GM12878 (cell line): ENCODE results near the gene ARHGEF1. TPM values are rescaled to one million over a fixed set of nuclear protein-coding genes. Genes with fewer than 3 reads are reported as not detected.

Source experiments
- CEBPB ChIP-seq, 2 experiments: fragments of 150-350 bp in 1 of 2; IDR thresholded peaks; 2 replicates each; pipeline ENCODE4 v1.6.1; 2012 to 2014; ENCODE audit warnings: low read depth in 2 of 2, low read length in 2 of 2, borderline replicate concordance in 1 of 2, inconsistent platforms in 1 of 2
- DPF2 ChIP-seq: fragments of 450-650 bp; IDR thresholded peaks from 2 replicates; pipeline ENCODE4 v1.6.1; 2017; ENCODE audit warnings: mild to moderate bottlenecking
- HDAC6 ChIP-seq: fragments of 200-600 bp; sonication (generic); IDR thresholded peaks from one replicate; pipeline ENCODE4 v1.8.0; 2017; ENCODE audit warnings: antibody characterized with exemption; ENCODE audit not compliant: unreplicated experiment
- HDGF ChIP-seq: fragments of 450-650 bp; IDR thresholded peaks from 2 replicates; pipeline ENCODE4 v1.6.1; 2016; ENCODE audit warnings: antibody characterized with exemption
- JUND ChIP-seq: IDR thresholded peaks from 2 replicates; pipeline ENCODE4 v1.6.1; 2012; ENCODE audit warnings: low read depth, mild to moderate bottlenecking, low read length, improper control_type of control experiment, moderate library complexity
- MYB ChIP-seq: fragments of 150-350 bp; IDR thresholded peaks from 2 replicates; pipeline ENCODE4 v1.6.1; 2014; ENCODE audit warnings: mild to moderate bottlenecking, low read depth, low read length, borderline replicate concordance
- NBN ChIP-seq: fragments of 450-650 bp; IDR thresholded peaks from 2 replicates; pipeline ENCODE4 v1.6.1; 2016
- PAX5 ChIP-seq: IDR thresholded peaks from 2 replicates; pipeline ENCODE4 v1.6.1; 2011; ENCODE audit warnings: low read depth, low read length, borderline replicate concordance
- POU2F2 ChIP-seq: IDR thresholded peaks from 3 replicates; pipeline ENCODE4 v1.6.1; 2011; ENCODE audit warnings: low read depth, mild to moderate bottlenecking, low read length, borderline replicate concordance
- SIN3A ChIP-seq: IDR thresholded peaks from 2 replicates; pipeline ENCODE4 v1.6.1; 2012; ENCODE audit warnings: low read depth, low read length, improper control_type of control experiment
- SIX5 ChIP-seq: IDR thresholded peaks from 2 replicates; pipeline ENCODE4 v1.6.1; 2011; ENCODE audit warnings: mild to moderate bottlenecking, low read depth, low read length, moderate library complexity; ENCODE audit not compliant: severe bottlenecking
- SMAD1 ChIP-seq: fragments of 450-650 bp; IDR thresholded peaks from 2 replicates; pipeline ENCODE4 v1.6.1; 2018; ENCODE audit warnings: mild to moderate bottlenecking, low read depth; ENCODE audit not compliant: partially characterized antibody
- SPI1 ChIP-seq: IDR thresholded peaks from 2 replicates; pipeline ENCODE4 v1.6.1; 2011; ENCODE audit warnings: low read depth, mild to moderate bottlenecking, low read length, moderate library complexity, borderline replicate concordance; ENCODE audit not compliant: insufficient read depth
- SUZ12 ChIP-seq: fragments of 200-600 bp; sonication (generic); IDR thresholded peaks from one replicate; pipeline ENCODE4 v1.6.1; 2018; ENCODE audit warnings: antibody characterized with exemption, mild to moderate bottlenecking; ENCODE audit not compliant: unreplicated experiment
- polyA plus RNA-seq, 11 experiments: library from polyadenylated mRNA; depleted of rRNA in 4 of 11; unstranded in 6 of 11; stranded (reverse) in 5 of 11; fragments of >200 nt; fragmentation: Nextera tagmentation in 4 of 11; fragmentation: Illumina TruSeq in 1 of 11; extraction: Ambion mirVana in 4 of 11; extraction: Trizol in 1 of 11; gene quantifications; 1 replicate in 1 of 11; 2 replicates in 10 of 11; pipeline versions ENCODE4 v1.2.1 to v1.2.3, GENCODE V29; 2011 to 2016; ENCODE audit warnings: inconsistent platforms in 2 of 11, missing spikeins in 2 of 11, low read depth in 1 of 11
- total RNA-seq, 4 experiments: library from RNA; depleted of rRNA in 3 of 4; stranded (reverse); fragments of >200 nt in 3 of 4; fragmentation: Illumina TruSeq in 1 of 4; extraction: Trizol in 1 of 4; gene quantifications; 2 replicates each; pipeline versions ENCODE4 v1.2.1 to v1.2.3, GENCODE V29; 2013 to 2021
- TF ChIP-seq, protein P1 (sequence below): fragments of 450-650 bp; IDR thresholded peaks from 2 replicates; pipeline ENCODE4 v1.6.1; 2016; ENCODE audit warnings: mild to moderate bottlenecking
- TF ChIP-seq, protein P2 (sequence below): fragments of 450-650 bp; IDR thresholded peaks from 2 replicates; pipeline ENCODE4 v1.6.1; 2016; ENCODE audit warnings: mild to moderate bottlenecking, moderate library complexity, borderline replicate concordance
- TF ChIP-seq, protein P3 (sequence below): fragments of 450-650 bp; IDR thresholded peaks from 2 replicates; pipeline ENCODE4 v1.6.1; 2017; ENCODE audit warnings: antibody characterized with exemption, mild to moderate bottlenecking, moderate library complexity
- TF ChIP-seq, protein P4 (sequence below): fragments of 450-650 bp; formaldehyde crosslinking; IDR thresholded peaks from 2 replicates; pipeline ENCODE4 v1.5.0; 2022; ENCODE audit warnings: mild to moderate bottlenecking, missing genetic modification characterization

ARHGEF1 gene
- total and polyA plus RNA-seq, 10 of the 15 experiments (the other 5 are each of a cell fraction or from before 2014, with no cell fraction given), result 1.2 to 207 (median 53.9) TPM

DNA sequence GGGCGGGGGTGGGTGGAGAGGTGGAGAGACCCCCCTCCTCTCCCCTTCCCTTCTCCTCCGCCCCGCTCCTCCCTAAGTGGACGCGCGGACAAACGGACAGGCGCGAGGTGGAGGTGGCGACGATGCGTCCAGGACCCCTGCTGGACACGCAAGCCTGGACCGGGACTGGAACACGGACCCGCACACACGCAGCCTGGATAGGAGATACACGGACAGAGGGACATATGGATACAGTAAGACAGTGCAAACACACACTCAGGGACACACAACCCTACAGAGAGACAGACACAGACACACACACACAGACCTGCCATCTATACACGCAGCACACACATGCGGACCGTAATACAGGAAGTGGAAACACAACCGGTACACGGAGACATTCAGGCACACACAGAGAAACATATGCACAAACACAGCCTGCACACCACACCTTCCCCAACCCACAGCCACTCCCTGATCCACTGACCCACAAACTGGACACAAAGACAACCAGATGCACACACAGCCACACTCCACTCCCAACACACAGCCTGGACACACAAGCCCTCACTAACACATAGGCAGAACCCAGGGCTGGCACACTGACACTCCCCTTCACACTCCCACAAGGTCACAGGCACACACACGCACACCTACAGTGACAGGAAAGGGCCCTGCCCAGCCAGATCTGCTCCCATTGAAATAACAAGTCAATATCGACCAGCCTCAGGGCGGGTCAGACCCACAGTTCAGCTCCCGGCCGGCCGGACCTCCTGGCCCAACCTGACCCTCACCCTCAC is 46.0 kb downstream of the ARHGEF1 start (continued):
- no peak for TF ChIP-seq SIN3A
- no peak for TF ChIP-seq POU2F2
- no peak for TF ChIP-seq MYB
- TF ChIP-seq JUND, result no peak
- TF ChIP-seq, protein P1, sequence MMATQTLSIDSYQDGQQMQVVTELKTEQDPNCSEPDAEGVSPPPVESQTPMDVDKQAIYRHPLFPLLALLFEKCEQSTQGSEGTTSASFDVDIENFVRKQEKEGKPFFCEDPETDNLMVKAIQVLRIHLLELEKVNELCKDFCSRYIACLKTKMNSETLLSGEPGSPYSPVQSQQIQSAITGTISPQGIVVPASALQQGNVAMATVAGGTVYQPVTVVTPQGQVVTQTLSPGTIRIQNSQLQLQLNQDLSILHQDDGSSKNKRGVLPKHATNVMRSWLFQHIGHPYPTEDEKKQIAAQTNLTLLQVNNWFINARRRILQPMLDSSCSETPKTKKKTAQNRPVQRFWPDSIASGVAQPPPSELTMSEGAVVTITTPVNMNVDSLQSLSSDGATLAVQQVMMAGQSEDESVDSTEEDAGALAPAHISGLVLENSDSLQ, result peak; percentile 14; the same call in 1 of the 2 replicates
- TF ChIP-seq, protein P2, sequence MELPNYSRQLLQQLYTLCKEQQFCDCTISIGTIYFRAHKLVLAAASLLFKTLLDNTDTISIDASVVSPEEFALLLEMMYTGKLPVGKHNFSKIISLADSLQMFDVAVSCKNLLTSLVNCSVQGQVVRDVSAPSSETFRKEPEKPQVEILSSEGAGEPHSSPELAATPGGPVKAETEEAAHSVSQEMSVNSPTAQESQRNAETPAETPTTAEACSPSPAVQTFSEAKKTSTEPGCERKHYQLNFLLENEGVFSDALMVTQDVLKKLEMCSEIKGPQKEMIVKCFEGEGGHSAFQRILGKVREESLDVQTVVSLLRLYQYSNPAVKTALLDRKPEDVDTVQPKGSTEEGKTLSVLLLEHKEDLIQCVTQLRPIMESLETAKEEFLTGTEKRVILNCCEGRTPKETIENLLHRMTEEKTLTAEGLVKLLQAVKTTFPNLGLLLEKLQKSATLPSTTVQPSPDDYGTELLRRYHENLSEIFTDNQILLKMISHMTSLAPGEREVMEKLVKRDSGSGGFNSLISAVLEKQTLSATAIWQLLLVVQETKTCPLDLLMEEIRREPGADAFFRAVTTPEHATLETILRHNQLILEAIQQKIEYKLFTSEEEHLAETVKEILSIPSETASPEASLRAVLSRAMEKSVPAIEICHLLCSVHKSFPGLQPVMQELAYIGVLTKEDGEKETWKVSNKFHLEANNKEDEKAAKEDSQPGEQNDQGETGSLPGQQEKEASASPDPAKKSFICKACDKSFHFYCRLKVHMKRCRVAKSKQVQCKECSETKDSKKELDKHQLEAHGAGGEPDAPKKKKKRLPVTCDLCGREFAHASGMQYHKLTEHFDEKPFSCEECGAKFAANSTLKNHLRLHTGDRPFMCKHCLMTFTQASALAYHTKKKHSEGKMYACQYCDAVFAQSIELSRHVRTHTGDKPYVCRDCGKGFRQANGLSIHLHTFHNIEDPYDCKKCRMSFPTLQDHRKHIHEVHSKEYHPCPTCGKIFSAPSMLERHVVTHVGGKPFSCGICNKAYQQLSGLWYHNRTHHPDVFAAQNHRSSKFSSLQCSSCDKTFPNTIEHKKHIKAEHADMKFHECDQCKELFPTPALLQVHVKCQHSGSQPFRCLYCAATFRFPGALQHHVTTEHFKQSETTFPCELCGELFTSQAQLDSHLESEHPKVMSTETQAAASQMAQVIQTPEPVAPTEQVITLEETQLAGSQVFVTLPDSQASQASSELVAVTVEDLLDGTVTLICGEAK, result peak; percentile 51; the same call in 1 of the 2 replicates
- peak; percentile 97 for TF ChIP-seq HDGF
- peak; percentile 74 for TF ChIP-seq NBN
- TF ChIP-seq, protein P3, sequence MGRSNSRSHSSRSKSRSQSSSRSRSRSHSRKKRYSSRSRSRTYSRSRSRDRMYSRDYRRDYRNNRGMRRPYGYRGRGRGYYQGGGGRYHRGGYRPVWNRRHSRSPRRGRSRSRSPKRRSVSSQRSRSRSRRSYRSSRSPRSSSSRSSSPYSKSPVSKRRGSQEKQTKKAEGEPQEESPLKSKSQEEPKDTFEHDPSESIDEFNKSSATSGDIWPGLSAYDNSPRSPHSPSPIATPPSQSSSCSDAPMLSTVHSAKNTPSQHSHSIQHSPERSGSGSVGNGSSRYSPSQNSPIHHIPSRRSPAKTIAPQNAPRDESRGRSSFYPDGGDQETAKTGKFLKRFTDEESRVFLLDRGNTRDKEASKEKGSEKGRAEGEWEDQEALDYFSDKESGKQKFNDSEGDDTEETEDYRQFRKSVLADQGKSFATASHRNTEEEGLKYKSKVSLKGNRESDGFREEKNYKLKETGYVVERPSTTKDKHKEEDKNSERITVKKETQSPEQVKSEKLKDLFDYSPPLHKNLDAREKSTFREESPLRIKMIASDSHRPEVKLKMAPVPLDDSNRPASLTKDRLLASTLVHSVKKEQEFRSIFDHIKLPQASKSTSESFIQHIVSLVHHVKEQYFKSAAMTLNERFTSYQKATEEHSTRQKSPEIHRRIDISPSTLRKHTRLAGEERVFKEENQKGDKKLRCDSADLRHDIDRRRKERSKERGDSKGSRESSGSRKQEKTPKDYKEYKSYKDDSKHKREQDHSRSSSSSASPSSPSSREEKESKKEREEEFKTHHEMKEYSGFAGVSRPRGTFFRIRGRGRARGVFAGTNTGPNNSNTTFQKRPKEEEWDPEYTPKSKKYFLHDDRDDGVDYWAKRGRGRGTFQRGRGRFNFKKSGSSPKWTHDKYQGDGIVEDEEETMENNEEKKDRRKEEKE, result no peak
- TF ChIP-seq PAX5, result no peak
- no peak for TF ChIP-seq CEBPB (IDR thresholded peaks at IDR 0.05; ENCODE audit: borderline replicate concordance in 1 of 2, low read depth in 2 of 2, low read length in 2 of 2)
- peak; percentile 48 for TF ChIP-seq SUZ12
- TF ChIP-seq SPI1, result peak; percentile 79; the same call in 1 of the 2 replicates
- no peak for TF ChIP-seq HDAC6
- TF ChIP-seq, protein P4, sequence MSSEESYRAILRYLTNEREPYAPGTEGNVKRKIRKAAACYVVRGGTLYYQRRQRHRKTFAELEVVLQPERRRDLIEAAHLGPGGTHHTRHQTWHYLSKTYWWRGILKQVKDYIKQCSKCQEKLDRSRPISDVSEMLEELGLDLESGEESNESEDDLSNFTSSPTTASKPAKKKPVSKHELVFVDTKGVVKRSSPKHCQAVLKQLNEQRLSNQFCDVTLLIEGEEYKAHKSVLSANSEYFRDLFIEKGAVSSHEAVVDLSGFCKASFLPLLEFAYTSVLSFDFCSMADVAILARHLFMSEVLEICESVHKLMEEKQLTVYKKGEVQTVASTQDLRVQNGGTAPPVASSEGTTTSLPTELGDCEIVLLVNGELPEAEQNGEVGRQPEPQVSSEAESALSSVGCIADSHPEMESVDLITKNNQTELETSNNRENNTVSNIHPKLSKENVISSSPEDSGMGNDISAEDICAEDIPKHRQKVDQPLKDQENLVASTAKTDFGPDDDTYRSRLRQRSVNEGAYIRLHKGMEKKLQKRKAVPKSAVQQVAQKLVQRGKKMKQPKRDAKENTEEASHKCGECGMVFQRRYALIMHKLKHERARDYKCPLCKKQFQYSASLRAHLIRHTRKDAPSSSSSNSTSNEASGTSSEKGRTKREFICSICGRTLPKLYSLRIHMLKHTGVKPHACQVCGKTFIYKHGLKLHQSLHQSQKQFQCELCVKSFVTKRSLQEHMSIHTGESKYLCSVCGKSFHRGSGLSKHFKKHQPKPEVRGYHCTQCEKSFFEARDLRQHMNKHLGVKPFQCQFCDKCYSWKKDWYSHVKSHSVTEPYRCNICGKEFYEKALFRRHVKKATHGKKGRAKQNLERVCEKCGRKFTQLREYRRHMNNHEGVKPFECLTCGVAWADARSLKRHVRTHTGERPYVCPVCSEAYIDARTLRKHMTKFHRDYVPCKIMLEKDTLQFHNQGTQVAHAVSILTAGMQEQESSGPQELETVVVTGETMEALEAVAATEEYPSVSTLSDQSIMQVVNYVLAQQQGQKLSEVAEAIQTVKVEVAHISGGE (CRISPR knock-in tag), result no peak
- no peak for TF ChIP-seq DPF2
- no peak for TF ChIP-seq SMAD1
- no peak for TF ChIP-seq SIX5
